HG03066 (cell line): ENCODE measurements around the gene FBXO2.

Source experiments
- ATAC-seq: cut with Tn5 transposase; IDR thresholded peaks from one replicate; pipeline ENCODE4 v1.9.1; 2021; ENCODE audit warnings: low read depth; ENCODE audit not compliant: unreplicated experiment

The FBXO2 gene, protein sequence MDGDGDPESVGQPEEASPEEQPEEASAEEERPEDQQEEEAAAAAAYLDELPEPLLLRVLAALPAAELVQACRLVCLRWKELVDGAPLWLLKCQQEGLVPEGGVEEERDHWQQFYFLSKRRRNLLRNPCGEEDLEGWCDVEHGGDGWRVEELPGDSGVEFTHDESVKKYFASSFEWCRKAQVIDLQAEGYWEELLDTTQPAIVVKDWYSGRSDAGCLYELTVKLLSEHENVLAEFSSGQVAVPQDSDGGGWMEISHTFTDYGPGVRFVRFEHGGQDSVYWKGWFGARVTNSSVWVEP

DNA sequence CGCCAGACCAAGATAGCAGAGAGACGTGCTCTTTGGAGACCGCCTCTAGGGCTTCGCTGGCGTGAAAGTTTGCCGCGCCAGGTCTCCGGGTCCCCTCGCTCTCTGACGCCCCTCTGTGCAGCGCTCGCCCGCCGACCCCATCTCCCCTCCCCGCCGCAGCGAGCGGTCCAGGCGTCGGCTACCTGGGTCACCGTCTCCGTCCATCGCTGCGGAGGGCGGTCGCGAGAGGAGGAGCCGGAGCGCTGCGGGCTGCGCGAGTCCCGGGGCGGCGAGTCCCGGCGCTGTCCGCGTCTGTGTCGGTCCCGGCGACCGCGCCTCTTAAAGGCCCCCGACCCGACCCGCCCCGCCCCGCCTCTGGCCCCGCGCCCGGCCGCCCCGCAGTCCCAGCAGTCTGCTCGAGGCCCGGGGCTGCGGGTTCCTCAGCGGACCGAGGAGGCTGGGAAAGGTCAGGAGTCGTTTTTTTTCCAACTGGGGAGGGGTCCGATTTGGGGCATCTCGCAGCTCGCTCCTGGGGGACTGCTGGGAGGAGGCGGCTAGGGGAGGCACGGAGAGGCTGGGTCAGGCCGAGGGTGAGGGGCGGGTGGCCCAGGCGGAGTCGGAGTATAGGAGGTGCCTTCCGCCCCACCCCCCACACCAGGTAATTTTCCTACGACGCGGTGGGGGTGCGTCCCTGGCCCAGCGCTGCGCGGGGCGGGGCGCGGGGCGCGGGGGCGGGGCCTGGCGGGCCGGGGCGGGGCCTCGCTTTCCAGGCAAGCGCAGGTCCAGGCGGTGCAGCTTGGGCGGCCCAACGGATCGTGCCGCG is at the start of gene FBXO2, which contains the start of gene FBXO44:
Gene FBXO2 (minus strand): TSS at position 293 of the 802 bp plus-strand sequence. CDS start 89 bp downstream, at position 204.
Gene FBXO44 (plus strand): TSS at position 741 of the 802 bp plus-strand sequence. CDS start 959 bp downstream, outside the sequence.
- ATAC-seq, result peak; percentile 76

DNA sequence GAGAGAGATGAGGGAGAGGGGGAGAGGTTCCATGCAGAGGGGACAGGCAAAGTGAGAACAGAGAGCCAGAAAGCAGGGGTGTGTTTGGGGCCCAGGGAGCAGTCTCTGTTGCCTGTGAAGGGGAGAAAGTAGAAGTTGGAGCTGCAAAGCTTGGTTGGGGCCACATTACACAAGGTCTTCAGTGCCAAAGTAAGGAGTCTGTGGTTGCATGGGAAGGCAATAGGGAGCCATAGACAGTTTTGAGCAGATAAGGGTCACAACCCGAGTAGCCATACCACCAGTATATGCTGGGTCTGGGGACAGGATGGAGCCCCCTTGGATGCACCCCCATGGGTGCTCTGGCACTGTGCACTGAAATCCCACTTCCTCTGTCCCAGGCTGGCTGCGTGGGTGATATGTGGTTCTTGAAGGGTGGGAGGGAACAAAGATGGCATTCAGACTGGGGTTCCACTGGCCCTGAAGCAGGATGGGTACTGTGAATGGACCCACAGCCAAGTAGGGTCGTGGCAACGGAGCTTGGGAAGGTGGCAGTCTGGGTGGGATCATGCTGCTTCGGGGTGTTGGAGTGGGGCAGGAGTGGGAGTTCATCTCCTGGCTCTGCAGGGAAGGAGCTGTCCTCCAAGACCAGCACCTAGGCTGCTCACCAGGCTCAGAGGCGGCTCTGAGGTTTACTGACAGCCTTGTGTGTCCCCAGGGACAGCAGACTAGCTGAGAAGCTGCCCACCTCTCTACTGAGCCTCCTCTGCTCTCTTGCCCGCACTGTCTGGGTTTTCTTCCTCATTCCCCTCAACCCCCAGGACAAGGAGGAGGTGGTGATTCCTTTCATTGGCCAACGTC is 49.3 kb upstream of the FBXO2 start:
- no peak for ATAC-seq

DNA sequence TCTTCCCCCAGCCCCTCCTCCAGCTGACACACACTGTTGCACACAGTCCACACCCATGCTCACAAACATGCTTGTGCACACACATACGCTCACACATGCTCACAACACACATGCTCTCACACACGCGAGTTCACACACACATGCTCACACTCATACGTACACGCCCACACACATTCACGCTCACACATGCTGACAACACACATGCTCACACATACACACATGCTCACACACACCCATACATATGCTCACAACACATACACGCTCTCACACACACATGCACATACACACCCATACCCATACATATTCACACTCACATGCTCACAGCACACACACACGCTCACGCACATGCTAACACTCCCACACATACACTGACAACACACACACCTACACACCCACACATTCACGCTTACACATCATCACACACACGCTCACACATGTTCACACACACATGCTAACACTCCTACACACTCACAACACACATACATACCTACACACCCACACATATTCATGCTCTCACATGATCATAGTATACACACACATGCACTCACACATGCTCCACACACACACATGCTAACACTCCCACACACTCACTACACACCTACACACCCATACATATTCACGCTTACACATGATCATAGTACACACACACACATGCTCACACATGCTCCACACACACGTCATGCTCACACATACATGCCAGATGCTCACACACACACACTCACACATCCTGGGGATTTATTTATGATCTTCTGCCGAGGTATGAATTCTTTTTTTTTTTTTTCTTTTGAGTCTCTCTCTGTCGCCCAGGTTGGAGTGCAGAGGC is 48.0 kb upstream of the FBXO2 start:
- ATAC-seq, result no peak

DNA sequence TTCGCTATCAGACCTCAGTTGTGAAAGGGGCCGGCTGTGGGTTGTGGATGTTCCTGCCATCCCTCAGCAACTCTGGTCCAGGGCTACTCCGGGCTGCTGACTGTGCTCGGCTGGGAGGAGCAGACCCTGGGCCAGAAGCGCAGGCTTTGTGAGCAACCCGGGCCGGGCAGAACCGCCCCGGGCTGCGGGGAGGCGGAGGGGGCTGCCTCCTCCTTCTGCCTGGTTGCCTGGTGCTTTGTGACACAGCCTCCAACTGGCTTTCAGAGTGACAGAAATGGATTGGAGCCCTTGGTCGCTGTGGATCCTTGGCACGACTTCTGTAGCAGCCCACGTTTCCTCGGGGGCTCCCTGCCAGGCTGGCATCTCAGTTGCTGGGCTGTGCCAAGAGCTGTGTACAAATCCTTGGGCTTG is 47.3 kb upstream of the FBXO2 start:
- no peak for ATAC-seq

DNA sequence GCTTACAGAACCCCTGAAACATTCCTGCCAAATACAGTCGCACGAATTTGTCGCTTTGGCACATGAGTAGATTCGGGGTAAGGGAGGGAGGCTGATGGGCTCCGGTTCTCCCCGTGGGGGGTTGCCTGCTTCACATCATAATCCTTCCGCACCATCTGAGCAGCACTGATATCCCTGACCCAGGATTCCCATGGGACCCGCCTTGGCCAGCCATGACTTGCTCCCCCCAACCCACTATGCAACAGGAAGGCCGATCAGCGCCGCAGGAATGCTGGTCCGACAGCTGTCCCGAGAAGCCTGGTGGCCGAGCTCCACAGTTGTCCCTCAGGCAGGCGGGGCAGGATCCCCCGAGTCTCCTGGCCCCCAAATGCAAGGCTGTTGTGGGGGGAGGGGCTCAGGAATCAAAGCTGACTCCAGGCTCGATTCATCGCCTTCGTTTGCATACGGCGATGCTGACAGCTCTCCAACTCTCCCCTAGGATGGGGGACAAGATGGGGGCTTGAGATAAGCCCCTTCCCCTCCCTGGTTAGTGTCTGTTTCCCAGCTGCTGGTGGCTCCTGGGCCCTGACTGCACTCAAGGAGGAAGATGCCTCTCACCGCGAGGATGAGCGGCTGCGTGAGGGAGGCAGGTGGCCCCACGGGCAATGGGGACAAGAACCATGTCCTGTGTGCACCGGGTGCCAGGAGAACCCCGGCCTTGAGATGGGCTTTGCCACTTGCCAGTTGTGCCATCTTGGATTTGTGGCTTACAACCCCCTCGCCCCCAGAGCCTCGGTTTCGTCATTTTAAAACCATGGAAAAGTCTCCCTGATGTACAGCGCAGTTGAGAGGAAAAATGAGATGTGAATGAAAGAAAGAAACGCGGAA is 46.6 kb upstream of the FBXO2 start:
- ATAC-seq, result no peak

DNA sequence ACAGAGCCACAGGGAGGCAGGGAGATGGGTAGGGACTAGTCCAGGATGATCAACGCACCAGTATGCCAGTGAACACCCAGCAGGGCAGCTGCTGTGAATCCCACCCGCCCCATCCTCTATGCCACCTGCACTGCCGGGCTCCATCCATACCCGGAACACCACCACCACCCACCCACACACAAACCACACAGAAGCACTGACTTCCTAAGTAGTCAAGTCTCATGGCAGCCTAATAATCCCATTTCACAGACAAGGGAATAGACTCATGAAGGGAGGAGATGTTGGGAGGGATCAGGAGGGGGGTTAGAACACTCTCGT is 43.6 kb upstream of the FBXO2 start:
- no peak for ATAC-seq

DNA sequence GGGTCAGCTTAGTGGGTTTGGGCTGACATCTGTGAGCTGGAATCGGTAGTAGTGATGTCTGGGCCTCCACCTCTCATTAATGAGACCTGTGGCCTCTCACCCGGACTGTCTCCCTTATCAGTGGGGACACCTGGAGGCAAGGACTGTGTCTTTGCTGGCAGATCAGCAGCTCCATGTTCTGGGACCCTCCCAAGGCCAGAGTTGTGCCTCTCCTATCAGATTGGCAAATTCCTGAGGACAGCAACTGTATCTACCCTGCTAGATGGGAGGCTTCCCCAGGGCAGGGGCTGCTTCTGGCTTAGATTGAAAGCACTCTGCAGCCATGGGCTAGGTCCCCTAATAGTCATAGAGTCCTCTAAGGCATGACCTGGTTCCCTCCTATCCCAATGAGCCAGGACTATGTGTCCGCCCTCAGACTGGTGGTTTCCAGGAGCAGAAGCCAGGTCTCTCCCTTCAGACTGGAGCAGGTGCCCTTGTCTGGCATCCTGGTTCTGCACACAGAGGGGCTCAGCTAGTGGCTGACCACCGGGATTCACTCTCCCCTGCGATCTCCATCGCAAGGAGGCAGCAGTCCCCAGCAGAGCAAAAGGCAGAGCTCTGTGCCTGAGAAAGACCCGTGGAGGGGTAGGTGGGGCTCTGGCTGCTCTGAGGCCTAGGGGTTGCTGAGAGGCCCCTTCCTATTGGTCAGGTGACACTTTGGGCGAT is 43.1 kb upstream of the FBXO2 start:
- no peak for ATAC-seq

DNA sequence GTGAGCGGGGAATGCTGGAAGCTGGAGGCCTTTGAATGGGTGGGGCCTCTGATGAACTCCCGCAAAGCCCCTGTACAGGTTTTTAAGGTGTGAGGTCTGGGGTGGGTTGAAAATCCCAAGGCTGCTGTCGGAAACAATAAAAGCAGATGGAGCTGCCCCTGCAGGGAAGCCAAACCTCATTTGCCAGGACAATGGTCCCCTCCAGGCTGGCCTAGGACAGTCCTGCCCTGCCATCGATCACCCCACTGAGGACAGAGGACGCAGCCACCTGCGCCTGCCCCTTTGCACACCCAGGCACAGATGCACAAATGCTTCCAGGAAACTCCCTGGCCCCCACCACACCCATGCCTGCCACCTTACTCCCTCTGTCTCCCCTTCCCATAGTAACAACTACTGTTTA is 41.6 kb upstream of the FBXO2 start:
- no peak for ATAC-seq

DNA sequence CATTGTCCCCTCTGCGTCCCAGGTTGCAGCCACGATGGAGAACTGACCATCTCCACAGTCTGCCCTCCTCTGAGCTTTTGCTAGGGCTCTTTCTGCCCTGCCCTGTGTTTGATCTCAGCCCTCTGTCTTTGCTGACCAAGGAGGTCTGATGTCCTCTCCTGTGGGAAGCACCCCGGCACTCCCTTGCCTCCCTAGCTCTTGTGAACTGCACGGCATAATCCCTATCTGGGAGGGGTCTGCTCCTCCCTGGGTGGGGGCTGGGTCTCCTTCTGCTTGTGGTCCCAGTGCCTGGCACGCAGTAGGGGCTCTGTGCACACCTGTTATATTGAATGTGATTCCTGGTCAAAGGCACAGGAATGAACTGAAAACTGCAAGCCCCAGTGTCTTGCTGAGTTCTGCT is 39.7 kb upstream of the FBXO2 start:
- ATAC-seq, result no peak

DNA sequence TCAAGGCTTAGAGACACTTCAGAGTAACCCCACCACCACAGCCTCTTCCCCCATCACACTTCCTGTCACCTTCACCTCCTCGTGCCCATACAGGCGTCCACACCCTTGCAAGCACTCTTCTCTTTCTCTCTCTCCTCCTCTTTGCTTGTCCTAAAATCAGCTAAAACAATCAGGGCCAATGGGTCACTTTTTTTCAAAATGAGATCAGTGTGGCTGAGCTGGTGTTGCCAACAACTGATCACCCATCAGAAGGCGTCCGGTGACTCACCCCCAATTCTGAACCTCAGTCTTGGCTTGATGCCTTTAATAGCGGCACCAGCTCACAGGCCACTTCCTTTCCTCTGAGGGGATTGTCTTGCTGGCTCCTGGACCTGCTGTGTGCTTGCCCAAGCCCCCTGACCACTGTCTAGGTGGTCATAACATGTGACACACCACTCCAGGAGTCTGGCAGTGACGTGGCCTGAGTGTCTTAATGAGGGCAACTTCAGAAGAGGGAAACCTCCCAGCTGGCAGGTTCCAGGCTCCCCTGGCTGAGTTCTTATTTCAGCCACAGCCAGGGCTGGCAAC is 38.9 kb upstream of the FBXO2 start:
- ATAC-seq, result no peak

DNA sequence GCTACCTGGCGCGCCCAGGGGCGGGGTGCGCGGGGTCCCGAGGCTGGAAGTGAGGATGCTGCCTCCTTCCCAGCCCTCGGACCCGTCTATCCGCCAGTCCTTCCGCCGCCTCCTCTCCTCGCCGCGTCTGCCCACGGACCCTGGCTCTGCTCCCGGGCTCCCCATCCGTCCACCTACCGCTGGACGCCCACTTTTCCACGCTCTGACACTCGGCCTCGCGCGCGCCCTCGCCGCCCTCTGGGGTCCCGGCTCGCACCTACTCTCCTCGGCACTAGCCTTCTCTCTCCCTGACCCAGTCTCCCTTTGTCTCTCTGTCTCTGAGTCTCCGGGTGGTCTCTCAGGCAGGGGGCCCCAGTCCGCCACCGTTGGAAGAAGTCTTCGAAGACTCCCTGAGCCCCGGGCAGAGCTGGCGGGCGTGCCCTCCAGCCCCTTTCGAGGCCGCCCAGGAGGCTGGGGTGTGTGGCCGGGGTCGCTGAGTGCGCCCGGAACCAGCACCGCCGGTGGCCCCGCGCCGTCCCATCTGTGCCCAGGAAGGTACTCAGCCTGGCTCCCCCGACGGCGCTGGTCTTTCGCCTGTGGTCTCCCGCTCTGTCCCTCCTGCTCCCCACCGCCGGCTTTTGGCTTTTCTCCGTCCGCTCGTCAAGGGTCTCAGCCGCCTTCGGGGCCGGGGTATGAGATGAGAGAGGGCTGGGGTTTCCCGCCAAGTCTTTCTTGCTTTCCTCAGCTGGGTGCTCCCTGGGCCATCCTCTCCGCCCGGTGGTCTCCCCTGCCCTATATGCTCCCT is 37.9 kb upstream of the FBXO2 start:
- ATAC-seq, result no peak

DNA sequence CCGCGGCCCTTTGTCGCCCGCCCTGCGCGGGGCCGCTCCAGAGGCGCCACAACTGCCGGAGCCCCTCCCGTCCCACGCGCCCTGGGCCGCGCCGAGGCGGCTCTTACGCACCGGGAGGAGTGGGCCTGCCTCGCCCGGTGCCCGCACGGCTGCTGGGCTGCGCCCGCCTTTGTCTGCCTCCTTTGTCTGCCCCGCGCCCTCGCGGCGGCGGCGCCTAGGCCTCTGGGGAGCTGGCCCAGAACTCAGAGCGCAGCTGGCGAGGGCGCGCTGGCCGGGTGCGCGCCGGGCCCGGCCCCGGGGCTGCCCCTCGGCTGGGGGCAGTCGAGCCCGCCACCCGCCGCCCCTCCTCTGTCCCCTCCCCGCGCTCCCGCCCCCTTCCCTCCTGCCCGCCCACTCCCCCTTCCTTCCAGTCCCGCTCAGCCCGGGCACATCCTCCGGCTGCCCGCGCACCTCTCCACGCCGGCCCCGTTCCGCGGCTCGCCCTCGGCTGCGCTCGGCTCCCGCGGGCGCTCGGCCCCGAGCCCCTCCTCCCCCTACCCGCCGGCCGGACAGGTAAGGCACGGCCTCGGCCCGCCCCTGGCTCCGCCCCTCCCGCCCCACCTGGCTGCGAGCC is 37.2 kb upstream of the FBXO2 start, which contains the start of gene DRAXIN:
Gene DRAXIN (plus strand): TSS at position 409 of the 613 bp plus-strand sequence. CDS start 14,549 bp downstream, outside the sequence.
- no peak for ATAC-seq

DNA sequence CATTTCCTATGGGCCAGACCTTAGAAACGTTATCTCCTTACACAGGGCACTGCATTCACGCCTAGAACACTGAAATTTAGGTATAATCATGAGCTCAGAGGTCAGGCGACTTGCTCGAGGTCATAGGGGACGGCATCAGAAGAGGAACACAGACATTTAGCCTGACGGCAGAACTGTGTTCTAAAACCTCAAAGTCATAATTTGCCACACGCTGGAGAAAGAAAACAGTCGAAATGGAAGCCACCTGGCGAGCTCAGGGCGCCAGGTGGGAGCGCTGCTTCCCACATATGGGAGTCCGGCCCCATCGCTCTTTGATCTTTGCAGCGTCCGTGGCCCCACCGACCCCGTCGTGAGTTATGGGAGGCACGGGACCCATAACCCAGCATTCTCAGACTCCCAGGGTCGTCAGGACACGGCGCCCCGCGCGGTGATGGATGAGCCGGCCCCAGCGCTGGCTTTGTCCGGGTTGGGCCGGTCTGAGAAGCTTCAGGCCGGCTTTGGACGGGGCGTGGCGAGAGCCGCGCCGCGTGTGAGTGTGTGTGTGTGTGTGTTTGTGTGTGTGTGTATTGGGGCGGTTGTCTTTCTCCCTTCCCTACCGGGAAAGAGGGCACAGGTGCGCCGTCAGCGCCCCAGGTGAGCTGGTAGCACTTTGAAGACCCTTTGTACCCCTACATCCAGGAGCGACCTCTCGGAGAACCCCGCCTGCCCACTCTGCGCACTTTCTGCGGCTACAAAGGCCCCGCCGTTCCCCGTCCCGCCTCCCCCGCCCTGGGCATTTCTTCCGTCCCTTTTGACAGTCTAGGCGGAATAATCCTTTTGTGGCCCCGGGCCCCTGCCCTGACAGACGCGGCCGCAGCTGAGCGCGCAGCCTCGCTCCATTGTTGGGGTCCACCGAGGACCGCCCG is 36.4 kb upstream of the FBXO2 start:
- ATAC-seq, result no peak

DNA sequence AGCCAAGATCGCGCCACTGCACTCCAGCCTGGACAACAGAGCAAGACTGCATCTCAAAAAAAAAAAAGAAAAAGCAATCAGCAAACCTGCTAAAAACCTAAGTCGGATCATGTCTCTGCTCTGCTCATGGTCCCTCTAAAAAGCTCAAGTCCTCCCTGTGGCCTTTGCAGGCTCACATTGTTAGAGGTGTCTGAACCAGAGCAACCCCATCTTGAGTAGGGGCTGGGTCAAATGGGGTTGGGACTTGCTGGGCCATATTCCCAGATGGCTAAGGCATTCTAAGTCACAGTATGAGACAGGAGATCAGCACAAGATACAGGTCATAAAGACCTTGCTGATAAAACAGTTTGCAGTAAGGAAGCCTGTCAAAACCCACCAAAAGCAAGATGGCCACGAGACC is 34.3 kb upstream of the FBXO2 start:
- no peak for ATAC-seq

DNA sequence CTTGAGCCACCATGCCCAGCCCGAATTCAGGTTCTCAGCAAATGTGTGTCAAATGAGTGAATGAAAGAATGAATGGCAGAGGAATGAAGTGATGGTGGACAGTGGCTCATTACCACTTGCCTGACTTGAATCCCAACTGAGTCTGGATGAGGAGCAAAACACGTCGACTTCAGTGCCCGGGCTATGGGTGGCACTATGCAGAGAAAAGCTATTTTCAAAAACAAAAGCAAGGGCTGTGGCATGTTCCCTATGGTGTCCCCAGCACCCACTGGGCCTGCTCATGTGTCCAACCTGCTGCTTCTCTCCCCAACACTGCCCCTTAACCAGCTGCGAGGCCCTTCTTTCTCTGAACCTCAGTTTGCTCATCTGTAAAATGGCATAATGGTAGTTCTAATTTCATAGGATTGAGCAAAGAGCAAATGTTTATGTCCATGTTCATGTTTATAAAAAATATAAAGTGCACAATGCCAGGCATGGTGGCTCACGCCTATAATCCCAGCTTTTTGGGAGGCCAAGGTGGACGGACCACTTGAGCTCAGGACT is 31.1 kb upstream of the FBXO2 start:
- ATAC-seq, result no peak

DNA sequence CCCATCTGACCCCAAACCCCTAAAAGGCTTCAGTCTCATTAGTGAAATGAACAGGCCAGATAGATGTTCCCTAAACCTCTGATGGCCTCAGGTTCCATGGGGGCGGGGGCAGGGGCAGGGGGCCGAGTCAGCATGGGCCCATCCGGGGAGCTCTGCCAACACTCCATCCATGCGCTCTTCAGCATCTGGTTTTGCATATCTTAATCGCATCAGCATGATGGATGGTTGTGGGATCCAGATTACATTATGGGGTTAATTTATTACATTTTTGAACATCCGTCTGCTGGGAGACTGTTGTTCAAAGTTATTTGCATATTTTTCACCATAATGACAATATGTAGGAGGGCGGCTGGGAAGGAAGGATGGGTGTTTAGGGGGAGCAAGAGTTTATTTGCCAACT is 29.8 kb upstream of the FBXO2 start:
- no peak for ATAC-seq
